Neuronal stem cell (in vitro differentiated cells): ENCODE measurements around the gene UNC5B.
A peak's percentile ranks its signal among the peaks of the same experiment; 100 is the strongest.

Experiments used
- DNase-seq: peaks from one replicate; pipeline ENCODE4 v3.0.0-alpha.2; 2013; ENCODE audit warnings: low spot score
- H2AFZ ChIP-seq: one replicate; pipeline ENCODE4 v1.6.1; 2013; ENCODE audit warnings: mild to moderate bottlenecking, low read length, inconsistent platforms
- H2AK5ac ChIP-seq: 2 replicates; pipeline ENCODE4 v1.6.1; 2013; ENCODE audit warnings: low read depth, mild to moderate bottlenecking, inconsistent platforms, low read length, moderate library complexity, mixed read lengths
- H2BK120ac ChIP-seq: 2 replicates; pipeline ENCODE4 v1.6.1; 2013; ENCODE audit warnings: low read depth, mild to moderate bottlenecking, inconsistent platforms, low read length, moderate library complexity, mixed read lengths
- H2BK12ac ChIP-seq: one replicate; pipeline ENCODE4 v1.6.1; 2013; ENCODE audit warnings: low read length, inconsistent platforms
- H2BK15ac ChIP-seq: 2 replicates; pipeline ENCODE4 v1.6.1; 2013; ENCODE audit warnings: mild to moderate bottlenecking, low read length, inconsistent platforms, mixed read lengths
- H2BK5ac ChIP-seq: one replicate; pipeline ENCODE4 v1.6.1; 2013; ENCODE audit warnings: inconsistent platforms, mild to moderate bottlenecking, low read length, moderate library complexity
- H3K14ac ChIP-seq: one replicate; pipeline ENCODE4 v1.6.1; 2013; ENCODE audit warnings: low read length, inconsistent platforms
- H3K18ac ChIP-seq: 2 replicates; pipeline ENCODE4 v1.6.1; 2013; ENCODE audit warnings: low read length, inconsistent platforms
- H3K23ac ChIP-seq: 2 replicates; pipeline ENCODE4 v1.6.1; 2013; ENCODE audit warnings: low read depth, mild to moderate bottlenecking, mixed read lengths, low read length, inconsistent platforms; ENCODE audit not compliant: poor library complexity
- H3K27ac ChIP-seq: replicated peaks from 3 replicates; pipeline ENCODE4 v1.5.1; 2013; ENCODE audit warnings: low read length, inconsistent platforms
- H3K27me3 ChIP-seq, 3 experiments: 2 replicates each; pipeline ENCODE4 v1.6.1; 2013; ENCODE audit warnings: low read length in 3 of 3, mild to moderate bottlenecking in 2 of 3, inconsistent platforms in 1 of 3, low read depth in 1 of 3, mixed read lengths in 1 of 3, moderate library complexity in 1 of 3; ENCODE audit not compliant: control insufficient read depth in 3 of 3, insufficient read depth in 3 of 3
- H3K36me3 ChIP-seq, 2 donors: replicated peaks in 1 of 2; 2 replicates each; pipeline ENCODE4 v1.6.1; 2013; ENCODE audit warnings: low read length in 2 of 2; ENCODE audit not compliant: control insufficient read depth in 2 of 2, insufficient read depth in 2 of 2
- H3K4ac ChIP-seq: 2 replicates; pipeline ENCODE4 v1.6.1; 2013; ENCODE audit warnings: inconsistent platforms, mild to moderate bottlenecking, low read length, moderate library complexity
- H3K4me1 ChIP-seq, 2 donors: 1 replicate in 1 of 2; 2 replicates in 1 of 2; pipeline ENCODE4 v1.6.1; 2013; ENCODE audit warnings: low read length in 2 of 2, low read depth in 1 of 2; ENCODE audit not compliant: control insufficient read depth in 2 of 2, insufficient read depth in 1 of 2
- H3K4me2 ChIP-seq: one replicate; pipeline ENCODE4 v1.6.1; 2013; ENCODE audit warnings: mild to moderate bottlenecking, low read length, inconsistent platforms; ENCODE audit not compliant: insufficient read depth, poor library complexity, severe bottlenecking
- H3K4me3 ChIP-seq, 2 donors: 2 replicates each; pipeline ENCODE4 v1.5.1; 2013; ENCODE audit warnings: low read length in 2 of 2, mild to moderate bottlenecking in 2 of 2, inconsistent platforms in 1 of 2, moderate library complexity in 1 of 2
- H3K79me1 ChIP-seq: one replicate; pipeline ENCODE4 v1.6.1; 2013; ENCODE audit warnings: low read depth, mild to moderate bottlenecking, inconsistent platforms, low read length, moderate library complexity
- H3K9ac ChIP-seq: one replicate; pipeline ENCODE4 v1.6.1; 2013; ENCODE audit warnings: mild to moderate bottlenecking, low read depth, low read length, inconsistent platforms; ENCODE audit not compliant: poor library complexity
- H3K9me3 ChIP-seq, 2 donors: replicated peaks in 1 of 2; 2 replicates each; pipeline versions ENCODE3 to v1.6.1; 2013; ENCODE audit warnings: low read length in 2 of 2, mild to moderate bottlenecking in 2 of 2, inconsistent platforms in 1 of 2, low read depth in 1 of 2, mixed read lengths in 1 of 2, moderate library complexity in 1 of 2; ENCODE audit not compliant: control insufficient read depth in 2 of 2, insufficient read depth in 1 of 2
- H4K8ac ChIP-seq: one replicate; pipeline ENCODE4 v1.6.1; 2013; ENCODE audit warnings: low read depth, mild to moderate bottlenecking, inconsistent platforms, low read length, moderate library complexity
- H4K91ac ChIP-seq: one replicate; pipeline ENCODE4 v1.6.1; 2013; ENCODE audit warnings: low read length, low read depth, mild to moderate bottlenecking, inconsistent platforms; ENCODE audit not compliant: poor library complexity
- WGBS, 2 donors: extraction: QIAGEN DNeasy Blood & Tissue Kit; methylation state at CpG; one replicate each; pipeline ENCODE4 v1.1.7; 2013; ENCODE audit warnings: missing lambda C conversion rate in 2 of 2, mixed read lengths in 1 of 2; ENCODE audit not compliant: insufficient read length in 2 of 2, insufficient replicate concordance in 1 of 2; ENCODE audit errors: extremely low coverage in 2 of 2; 5-methylcytosine and 5-hydroxymethylcytosine counted together

The UNC5B gene

GRCh38 chr10:71330789-71331404 lies 118.5 kb downstream of the UNC5B start:
- Histone ChIP-seq H3K14ac (no peak overlapping the region), H2BK15ac (no peak overlapping the region), H3K18ac (no peak overlapping the region), H3K4me3 (no peak overlapping the region), H2BK120ac (no peak overlapping the region), H2BK12ac (no peak overlapping the region), H3K36me3 (no peaks in the 10 kb centered on the region), H2BK5ac (no peak overlapping the region), H3K27ac (no peak overlapping the region), H3K23ac (no peak overlapping the region), H3K9ac (no peak overlapping the region), H2AFZ (no peak overlapping the region), H4K8ac (no peak overlapping the region), H4K91ac (no peak overlapping the region), H3K4ac (no peak overlapping the region), H3K79me1 (no peaks in the 10 kb centered on the region), H3K4me1 (peaks cover 0 to 10% of the 10 kb centered on the region in 2 donors), H2AK5ac (no peak overlapping the region), H3K9me3 (no peaks in the 10 kb centered on the region), H3K4me2 (no peak overlapping the region), H3K27me3 (no peaks in the 10 kb centered on the region)
- DNase-seq: no peak
- no CpG with 5 or more reads among the region's 4 CpGs for WGBS, 2 donors

- Histone ChIP-seq H3K27me3 (no peaks in the 10 kb centered on the region), H3K36me3 (no peaks in the 10 kb centered on the region)
- WGBS, 2 donors: no CpG with 5 or more reads among the region's 4 CpGs
Observed at GRCh38 chr10:71331736-71332135, 119.4 kb downstream of the UNC5B start.

GRCh38 chr10:71332466-71332865 lies 120.1 kb downstream of the UNC5B start:
- no peak overlapping the region for H3K4me3 ChIP-seq
- no peak overlapping the region for H2BK15ac ChIP-seq
- no peak overlapping the region for H4K91ac ChIP-seq
- H3K27me3 ChIP-seq: no peaks in the 10 kb centered on the region
- H4K8ac ChIP-seq: no peak overlapping the region
- WGBS, 2 donors: no CpG with 5 or more reads among the region's 5 CpGs
- no peak overlapping the region for H2BK120ac ChIP-seq
- no peak overlapping the region for H2BK12ac ChIP-seq
- no peaks in the 10 kb centered on the region for H3K36me3 ChIP-seq
- no peak overlapping the region for H3K18ac ChIP-seq
- H3K79me1 ChIP-seq: no peaks in the 10 kb centered on the region
- H3K4ac ChIP-seq: no peak overlapping the region
- no peak overlapping the region for H2AFZ ChIP-seq
- H3K27ac ChIP-seq: no peak overlapping the region
- no peak overlapping the region for H2AK5ac ChIP-seq
- H3K4me1 ChIP-seq: peaks cover 0 to 10% of the 10 kb centered on the region in 2 donors
- DNase-seq: no peak
- no peak overlapping the region for H3K9ac ChIP-seq
- no peak overlapping the region for H3K4me2 ChIP-seq
- no peaks in the 10 kb centered on the region for H3K9me3 ChIP-seq
- no peak overlapping the region for H2BK5ac ChIP-seq
- H3K14ac ChIP-seq: no peak overlapping the region
- no peak overlapping the region for H3K23ac ChIP-seq

More at GRCh38 chr10:71331736-71332135, 119.4 kb downstream of the UNC5B start:
- Histone ChIP-seq H3K18ac (no peak overlapping the region), H4K91ac (no peak overlapping the region), H3K9ac (no peak overlapping the region), H3K4ac (no peak overlapping the region), H2BK120ac (no peak overlapping the region), H3K14ac (no peak overlapping the region), H3K9me3 (no peaks in the 10 kb centered on the region), H2AK5ac (no peak overlapping the region), H3K79me1 (no peaks in the 10 kb centered on the region), H3K23ac (no peak overlapping the region), H2BK15ac (no peak overlapping the region), H2AFZ (no peak overlapping the region), H3K27ac (no peak overlapping the region), H3K4me1 (peaks cover 0 to 10% of the 10 kb centered on the region in 2 donors), H3K4me3 (no peak overlapping the region), H3K4me2 (no peak overlapping the region), H2BK12ac (no peak overlapping the region), H4K8ac (no peak overlapping the region), H2BK5ac (no peak overlapping the region)
- DNase-seq: no peak

GRCh38 chr10:71333129-71333887 lies 120.9 kb downstream of the UNC5B start:
- no peak overlapping the region for H3K4me3 ChIP-seq
- no peak overlapping the region for H4K8ac ChIP-seq
- H4K91ac ChIP-seq: no peak overlapping the region
- H2AK5ac ChIP-seq: no peak overlapping the region
- DNase-seq: no peak
- no peak overlapping the region for H3K14ac ChIP-seq
- H2BK120ac ChIP-seq: no peak overlapping the region
- no peak overlapping the region for H2BK15ac ChIP-seq
- H2AFZ ChIP-seq: peak overlapping the region; percentile 13
- H3K27ac ChIP-seq: no peak overlapping the region
- H2BK5ac ChIP-seq: no peak overlapping the region
- no peak overlapping the region for H3K18ac ChIP-seq
- no CpG with 5 or more reads among the region's 9 CpGs for WGBS, 2 donors
- H3K27me3 ChIP-seq: no peaks in the 10 kb centered on the region
- H3K4ac ChIP-seq: no peak overlapping the region
- H3K23ac ChIP-seq: no peak overlapping the region
- H3K4me1 ChIP-seq: peaks cover 0 to 10% of the 10 kb centered on the region in 2 donors
- H2BK12ac ChIP-seq: no peak overlapping the region
- no peaks in the 10 kb centered on the region for H3K36me3 ChIP-seq
- no peak overlapping the region for H3K4me2 ChIP-seq
- H3K9me3 ChIP-seq: no peaks in the 10 kb centered on the region
- H3K79me1 ChIP-seq: no peaks in the 10 kb centered on the region
- H3K9ac ChIP-seq: no peak overlapping the region
